Stimulated activated CD4-positive, alpha-beta T cell treated with anti-CD3 and anti-CD28 coated beads, Interleukin-15, amount 100 ng/mL, for 24 hours (primary cell): ENCODE results near the gene PLEKHJ1.

ENCODE experiments used
- DNase-seq: peaks from one replicate; pipeline ENCODE4 v3.0.0-alpha.2; 2020

PLEKHJ1 gene

DNA sequence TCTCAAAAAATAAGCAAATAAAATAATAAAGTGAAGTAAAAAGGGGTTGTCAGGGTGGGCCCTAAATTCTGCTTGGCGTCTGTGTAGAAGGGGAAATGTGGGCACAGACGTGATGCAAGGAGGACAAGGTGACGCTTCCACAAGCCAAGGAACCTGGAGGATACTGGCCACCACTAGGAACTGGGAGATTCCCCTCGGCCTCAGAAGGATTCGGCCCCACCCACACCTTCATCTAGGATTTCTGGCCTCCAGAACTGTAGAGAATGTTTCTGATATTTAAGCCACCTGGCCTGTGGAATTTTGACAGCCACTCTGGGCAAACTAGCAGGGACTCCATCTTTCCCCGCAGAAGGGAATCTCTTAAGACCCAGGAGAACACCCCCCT, 1.1 kb downstream of the PLEKHJ1 start:
- no peak for DNase-seq

DNA sequence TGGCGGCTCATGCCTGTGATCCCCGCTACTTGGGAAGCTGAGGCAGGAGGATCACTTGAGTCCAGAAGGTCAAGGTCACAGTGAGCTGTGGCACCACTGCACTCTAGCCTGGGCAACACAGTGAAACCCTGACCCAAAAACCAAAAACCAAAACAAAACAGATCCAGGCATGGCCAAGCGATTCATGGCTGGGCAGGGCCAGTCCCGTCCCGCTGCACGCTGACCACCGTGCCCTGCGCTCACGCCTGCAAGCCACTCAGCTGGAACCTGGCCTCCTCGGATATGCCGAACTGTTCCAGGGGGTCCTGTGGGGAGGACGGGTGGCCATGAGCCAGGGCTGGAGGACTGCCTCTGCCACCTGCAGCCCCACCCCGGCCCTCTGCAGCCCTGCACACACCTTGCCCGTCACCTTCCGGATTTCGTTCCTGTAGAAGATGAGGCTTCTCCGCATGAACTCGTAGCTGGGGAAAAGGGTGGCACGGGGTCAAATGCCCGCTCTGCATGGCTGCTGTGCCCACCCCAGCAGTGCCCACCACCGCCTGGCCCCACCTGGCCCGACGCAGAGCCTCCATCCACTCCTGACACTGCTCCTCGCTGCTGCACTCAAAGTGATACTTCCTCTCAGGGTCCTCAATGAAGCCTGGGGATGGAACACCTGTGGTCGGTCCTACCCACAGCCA, 2.4 kb downstream of the PLEKHJ1 start:
- DNase-seq = no peak

DNA sequence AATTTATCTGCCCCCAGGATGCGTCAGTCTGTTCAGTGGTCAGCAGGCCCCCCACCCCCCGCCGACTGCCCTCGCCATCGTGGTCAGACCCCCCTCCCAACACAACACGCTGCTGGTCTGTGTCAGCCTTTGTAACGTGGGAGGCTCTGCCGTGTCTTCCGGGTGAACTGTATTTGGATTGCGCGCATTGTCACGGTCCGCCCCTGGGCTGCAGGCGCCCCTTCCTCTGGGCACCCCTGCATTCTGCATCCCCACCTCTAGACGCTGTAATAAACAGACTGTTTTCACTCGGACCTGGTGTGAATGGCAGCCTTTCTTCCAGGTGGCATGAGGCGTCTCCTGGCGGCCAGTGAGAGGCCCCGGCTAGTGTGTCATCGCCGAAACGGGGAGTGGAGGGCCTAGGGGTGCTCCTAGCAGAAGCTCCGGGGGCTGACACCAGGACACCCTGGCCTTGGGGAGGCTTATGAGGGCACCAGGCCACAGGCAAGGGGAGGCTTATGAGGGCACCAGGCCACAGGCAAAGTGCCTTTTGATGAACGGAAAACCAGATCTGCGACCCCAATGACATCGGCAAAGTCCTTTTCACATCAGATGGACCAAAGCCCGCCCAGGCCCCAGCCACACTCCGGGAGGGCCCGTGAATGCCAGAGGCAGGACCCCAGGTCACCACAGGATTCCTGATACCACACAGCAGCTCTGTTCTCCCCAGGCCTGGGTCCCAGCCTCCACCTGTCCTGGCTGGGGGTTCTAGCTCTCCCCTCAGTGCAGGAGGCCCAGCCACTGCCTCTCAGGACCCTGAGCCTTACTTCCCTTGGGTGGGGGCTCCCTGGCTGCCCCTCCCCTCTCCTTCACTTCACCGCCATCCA, 3.6 kb downstream of the PLEKHJ1 start:
- DNase-seq = no peak

DNA sequence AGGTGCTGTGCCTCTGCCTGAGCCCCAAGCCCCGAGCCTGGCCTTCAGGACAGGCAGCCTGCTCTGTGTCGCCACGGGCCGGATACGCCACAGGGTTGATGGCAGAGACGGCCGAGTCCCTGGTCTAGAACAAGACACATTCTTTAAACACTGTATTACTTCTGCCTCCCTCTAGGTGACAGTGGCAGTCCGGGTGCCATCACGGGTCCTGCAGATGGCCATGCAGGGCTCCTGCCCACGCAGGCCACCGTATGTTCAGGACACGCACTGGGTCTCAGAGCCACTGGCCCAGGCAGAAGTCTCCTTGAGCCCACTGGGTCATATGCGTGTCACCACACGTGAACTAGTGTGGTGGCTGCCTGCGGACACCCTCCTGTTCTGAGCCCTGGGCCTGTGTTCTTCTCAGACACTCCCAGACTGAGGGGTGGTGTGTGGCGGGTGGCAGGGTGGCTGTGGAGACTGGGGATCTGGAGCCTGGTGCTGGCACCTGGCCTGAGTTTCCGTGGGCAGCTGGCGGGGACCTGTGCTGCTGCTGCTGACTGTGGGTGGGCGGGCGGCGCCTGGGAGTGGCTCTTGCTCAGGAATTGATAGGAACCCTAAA, 4.4 kb downstream of the PLEKHJ1 start:
- peak; percentile 32 for DNase-seq

DNA sequence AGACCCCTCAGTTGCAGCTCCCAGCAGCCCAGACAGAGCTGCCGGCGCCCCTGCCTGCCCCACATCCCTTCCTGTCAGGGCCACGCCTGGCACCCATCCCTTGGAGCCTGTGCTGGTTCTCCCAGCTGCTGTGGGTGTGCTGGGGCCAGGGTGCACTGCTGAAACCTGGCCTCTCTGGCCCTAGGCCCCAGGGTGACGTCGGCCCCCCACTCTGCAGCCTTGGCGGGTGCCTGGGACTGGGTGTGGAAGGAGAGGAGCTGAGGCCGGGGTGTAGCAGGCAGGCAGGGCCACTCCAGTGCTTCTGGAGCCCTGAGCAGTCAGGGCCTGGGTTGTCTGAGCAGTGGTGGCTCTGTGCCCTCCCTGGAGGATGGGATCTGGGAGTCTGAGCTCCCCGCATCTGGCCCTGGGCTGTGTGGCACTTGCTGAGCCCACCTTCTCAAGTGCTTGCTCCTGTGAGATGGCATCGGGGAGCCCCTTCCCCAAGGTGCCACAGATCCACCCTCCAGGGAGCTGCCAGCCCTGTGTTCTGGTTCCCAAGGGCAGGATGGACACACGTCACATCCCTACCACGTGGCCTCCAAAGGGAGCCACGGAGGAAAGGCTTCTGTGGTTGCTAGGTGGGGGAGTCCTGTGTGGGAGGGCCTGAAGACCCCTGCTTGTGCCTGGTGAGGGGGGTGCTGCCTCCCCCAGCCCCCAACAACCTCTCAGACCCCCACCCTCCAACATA, 5.2 kb downstream of the PLEKHJ1 start:
- no peak for DNase-seq

DNA sequence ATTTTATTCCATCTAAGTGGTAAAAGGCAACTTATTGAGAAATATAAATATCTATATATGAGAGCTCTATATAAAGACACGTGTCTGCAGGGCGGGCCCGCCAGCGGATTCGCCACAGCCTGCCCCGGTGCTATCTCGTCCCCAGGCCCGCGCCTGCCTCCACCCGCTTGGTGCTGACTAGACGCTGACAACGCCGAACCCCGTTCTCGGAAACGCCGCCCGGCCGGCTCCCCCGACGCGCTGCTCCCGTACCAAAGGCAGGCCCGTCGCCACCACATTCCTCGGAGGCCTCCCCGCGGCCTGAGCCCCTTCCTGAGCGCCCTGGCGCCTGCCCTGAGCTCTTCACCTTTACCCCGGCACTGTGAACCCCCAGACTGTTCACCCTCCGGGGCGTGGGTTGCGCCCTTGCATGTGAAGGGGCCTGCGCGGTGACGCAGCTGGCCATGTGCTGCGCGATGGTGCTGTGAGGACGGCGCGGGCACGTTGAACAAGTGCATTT, 6.0 kb downstream of the PLEKHJ1 start:
- no peak for DNase-seq

DNA sequence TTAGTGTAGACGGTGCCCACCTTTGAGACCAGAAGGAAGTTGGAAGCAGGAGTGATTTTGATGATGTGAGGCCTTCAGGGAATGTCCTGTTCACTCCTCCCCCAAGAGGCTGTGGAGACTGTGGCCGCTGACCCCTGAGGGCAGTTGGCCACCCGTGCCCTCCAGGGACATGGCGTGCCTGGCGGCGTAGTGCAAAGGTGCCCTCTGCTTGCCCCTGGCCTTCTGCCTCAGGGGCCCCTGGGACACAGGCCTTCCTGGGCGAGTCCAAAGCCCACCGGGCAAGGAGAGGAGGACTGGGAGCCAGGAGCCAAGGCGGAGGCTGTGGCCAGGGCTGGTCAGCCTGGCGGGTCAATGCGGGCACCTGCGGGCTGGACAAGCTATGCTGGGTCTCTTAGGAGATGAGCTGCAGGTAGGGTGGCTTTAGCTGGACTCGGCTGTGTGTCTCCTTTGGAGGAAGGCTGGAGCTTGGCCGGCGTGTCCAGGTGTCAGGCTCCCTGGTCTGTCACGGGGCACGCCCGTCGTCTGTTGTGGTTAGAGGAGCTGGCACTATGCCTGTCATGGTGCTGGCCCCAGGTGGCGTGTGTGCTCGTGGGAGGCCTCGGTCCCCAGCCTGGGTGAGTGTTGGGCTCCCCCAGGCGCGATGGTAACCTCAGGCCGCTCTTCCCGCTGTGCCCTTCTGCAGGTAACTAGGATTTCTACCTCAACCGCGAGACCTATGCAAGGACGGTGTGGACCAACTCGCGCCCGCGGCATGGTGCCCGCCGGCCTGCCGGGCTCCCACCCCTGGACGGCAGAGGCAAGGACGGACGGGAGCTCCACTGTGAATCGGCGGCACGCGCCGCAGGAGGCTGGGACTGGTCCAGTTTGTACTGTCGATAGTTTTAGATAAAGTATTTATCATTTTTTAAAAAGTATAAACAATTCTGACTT, 6.8 kb downstream of the PLEKHJ1 start:
- no peak for DNase-seq

DNA sequence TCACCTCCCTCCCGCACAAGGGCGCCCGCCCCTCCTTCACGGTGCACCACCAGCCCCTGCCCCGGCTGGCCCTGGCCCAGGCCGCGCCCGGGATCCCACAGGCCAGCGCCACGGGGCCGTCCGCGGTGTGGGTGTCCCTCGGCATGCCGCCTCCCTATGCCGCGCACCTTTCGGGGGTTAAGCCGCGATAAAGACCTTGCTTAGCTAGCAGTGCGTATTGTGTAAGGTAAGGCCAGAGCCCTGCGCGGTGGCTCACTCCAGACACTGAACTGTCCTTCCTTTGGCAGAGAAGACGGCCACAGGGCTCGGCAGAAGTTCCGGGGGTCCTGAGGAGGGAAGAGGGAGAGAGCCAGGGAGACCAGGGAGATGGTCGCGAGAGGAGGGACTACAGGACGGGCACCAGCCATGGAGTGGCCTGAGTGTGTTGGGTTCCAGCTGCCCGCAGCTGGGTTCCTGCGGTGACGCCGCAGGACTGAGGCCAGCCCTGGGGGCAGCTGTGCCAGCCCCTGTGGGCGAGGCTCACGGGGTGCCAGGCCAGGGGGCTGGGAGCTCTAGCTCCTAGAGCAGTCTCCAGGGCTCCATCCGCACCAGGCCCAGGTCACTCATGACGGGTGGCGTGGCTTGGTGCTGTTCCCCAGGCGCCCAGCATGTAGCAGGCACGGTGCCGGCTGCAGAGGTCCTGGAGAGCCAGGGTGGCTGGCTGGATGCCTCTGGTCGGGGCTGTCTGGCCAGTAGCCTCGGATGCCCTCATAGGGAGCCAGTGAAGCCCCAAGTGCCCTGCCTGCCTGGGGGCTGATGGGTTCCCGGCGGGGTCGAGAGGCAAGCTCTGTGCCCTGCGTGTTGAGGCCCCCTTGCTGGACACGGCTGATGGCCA, 7.7 kb downstream of the PLEKHJ1 start:
- DNase-seq = no peak

DNA sequence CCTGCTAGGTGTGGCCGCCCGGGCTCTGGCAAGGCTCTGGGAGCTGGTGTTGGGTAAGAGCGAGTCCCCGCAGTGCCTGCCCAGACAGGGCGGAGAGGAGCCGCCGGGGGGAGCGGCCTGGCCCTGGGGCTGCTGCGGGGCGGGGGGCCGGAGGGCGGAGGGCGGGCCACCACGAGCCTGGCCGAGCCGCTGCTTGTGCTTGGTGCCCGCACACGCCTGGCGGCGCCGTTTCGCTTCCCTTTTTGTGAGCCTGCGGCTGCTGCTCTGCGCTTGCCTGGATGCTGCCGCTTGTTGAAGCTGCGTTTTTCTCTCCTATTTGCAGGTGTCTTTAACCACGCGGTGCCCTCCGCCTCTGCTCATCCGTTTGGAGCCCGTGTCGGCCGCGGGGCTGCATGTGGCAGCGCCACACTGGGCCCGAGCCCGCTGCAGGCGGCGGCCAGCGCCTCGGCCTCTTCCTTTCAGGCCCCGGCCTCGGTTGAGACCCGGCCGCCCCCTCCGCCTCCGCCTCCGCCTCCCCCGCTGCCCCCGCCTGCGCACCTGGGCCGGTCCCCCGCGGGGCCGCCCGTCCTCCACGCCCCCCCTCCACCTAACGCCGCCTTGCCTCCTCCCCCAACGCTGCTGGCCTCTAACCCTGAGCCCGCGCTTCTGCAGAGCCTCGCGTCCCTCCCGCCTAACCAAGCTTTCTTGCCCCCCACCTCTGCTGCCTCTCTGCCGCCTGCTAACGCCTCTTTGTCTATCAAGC, 8.5 kb downstream of the PLEKHJ1 start:
- DNase-seq = no peak

DNA sequence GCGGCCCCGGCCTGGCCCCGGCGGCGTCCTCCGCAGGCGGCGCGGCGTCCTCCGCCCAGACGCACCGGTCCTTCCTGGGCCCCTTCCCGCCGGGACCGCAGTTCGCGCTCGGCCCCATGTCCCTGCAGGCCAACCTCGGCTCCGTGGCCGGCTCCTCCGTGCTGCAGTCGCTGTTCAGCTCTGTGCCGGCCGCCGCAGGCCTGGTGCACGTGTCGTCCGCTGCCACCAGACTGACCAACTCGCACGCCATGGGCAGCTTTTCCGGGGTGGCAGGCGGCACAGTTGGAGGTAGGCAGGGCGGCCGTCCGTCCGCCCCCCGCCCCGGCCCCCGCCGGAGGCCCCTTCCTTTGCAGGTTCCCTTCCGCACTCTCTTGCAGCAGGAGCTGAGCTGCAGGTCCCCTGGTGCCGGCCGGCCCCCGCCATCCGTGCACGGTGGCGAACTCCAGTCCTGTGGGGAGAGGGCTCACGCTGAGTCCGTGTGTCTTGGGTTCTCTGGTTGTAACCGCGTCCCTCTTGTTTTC, 9.2 kb downstream of the PLEKHJ1 start:
- DNase-seq = no peak

DNA sequence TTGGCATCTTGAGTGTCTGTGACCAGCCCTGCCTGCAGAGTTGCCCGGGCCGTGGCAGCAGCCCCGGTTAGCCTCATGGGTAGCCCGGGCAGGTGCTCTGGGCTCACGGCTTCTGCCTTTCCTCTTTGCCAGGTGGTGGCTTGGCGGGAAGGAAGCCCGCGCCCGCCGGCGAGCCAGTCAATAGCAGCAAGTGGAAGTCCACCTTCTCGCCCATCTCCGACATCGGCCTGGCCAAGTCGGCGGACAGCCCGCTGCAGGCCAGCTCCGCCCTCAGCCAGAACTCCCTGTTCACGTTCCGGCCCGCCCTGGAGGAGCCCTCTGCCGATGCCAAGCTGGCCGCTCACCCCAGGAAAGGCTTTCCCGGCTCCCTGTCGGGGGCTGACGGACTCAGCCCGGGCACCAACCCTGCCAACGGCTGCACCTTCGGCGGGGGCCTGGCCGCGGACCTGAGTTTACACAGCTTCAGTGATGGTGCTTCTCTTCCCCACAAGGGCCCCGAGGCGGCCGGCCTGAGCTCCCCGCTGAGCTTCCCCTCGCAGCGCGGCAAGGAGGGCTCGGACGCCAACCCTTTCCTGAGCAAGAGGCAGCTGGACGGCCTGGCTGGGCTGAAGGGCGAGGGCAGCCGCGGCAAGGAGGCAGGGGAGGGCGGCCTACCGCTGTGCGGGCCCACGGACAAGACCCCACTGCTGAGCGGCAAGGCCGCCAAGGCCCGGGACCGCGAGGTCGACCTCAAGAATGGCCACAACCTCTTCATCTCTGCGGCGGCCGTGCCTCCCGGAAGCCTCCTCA, 9.9 kb downstream of the PLEKHJ1 start:
- DNase-seq = no peak

DNA sequence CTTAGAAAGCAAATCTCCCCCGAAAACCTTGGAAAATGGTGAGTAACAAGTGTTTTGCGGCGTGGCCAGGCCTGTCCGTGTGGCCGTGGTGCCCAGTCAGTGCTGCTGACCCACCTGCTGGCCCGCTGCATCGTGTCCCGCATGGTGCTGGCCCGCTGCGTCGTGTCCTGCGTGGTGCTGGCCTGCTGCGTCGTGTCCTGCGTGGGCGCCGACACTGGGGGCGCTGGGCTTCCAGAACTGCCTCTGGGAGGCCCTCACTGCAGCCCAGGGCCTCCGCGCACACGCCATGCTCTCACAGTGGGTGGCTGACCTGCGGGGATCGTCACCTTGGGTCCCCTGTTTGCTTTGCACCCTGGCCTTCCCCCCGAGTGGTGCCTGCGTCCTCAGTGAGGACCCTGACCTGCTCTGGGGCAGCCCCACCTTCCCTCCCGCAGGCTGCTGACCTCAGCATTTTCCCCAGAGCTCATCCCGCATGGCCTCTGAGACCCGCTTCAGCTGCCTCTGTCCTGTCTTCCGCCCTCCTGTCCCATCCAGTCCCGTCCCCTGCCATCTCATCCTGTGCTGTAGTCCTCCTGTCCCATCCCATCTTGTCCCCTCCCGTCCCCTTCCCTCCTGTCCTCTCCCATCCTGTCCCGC, 10.6 kb downstream of the PLEKHJ1 start:
- no peak for DNase-seq

DNA sequence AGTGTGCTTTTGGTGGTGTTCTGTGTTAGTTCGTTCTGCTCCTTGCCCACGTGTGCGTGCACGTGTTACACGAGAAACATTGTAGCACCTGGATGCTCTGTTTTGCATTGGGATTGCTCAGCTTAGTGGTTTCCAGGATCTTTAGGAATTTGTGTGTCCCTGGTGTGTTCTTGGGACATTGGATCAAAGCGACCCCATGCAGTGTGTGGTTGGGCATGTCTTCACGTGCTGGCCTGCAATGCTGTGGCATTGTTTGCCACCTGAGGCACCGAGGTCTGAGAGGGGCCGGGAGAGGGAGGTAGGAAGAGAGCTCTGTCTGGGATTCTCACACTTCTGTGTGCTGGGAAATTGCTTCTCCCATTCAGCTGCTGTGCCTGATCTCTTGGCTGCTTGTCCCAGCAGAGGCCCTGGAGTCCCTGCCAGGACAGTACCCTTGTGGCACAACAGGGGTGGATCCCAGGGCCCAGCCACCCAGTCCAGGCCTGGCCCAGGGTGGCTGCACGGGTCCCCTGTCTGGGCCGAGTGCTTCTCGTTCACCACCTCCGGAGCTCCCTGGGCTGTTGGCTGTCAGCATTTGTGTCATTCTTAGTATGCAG, 11.3 kb downstream of the PLEKHJ1 start:
- DNase-seq = no peak

DNA sequence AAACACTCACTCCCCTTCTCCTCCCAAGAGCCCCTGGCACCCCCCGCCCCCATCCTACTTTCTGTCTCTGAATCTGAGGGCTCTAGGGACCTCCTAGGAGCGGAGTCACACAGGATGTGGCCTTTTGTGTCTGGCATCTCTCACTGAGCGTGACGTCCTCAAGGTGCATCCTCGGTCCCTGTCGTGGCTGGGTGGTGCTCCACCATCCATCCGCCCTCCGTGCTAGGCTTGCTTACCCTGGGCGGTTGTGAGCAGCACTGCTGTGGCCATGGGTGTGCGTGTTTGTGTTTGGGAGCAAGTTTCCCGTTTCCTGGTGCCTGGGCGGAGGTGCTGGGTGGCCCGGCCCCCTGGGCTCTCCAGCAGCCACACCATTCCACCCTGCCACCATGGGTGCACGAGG, 12.2 kb downstream of the PLEKHJ1 start:
- DNase-seq = no peak

DNA sequence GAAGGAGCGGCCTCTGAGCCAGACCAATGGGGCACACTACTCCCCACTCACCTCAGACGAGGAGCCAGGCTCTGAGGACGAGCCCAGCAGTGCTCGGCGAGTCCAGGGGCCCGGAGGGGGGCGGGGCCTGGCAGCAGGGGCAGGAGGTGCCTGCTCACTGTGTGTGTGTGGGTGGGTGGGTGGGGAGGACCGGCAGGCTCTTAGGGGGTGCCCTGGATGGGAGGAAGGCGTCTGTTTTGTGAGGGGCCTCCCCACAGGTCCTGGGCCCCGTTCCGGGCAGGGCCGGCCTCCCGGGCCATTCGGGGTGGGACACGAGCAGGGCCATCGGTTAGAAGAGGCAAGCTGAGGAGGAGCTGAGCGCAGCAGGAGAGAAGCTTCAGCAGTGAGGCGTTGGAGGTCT, 12.7 kb downstream of the PLEKHJ1 start:
- no peak for DNase-seq

DNA sequence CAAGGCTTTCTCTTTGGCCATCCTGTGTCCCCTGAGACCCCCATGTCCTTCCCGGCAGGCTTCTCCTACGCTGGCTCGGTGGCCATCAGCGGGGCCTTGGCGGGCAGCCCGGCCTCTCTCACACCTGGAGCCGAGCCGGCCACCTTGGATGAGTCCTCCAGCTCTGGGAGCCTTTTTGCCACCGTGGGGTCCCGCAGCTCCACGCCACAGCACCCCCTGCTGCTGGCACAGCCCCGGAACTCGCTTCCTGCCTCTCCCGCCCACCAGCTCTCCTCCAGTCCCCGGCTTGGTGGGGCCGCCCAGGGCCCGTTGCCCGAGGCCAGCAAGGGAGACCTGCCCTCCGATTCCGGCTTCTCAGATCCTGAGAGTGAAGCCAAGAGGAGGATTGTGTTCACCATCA, 14.2 kb downstream of the PLEKHJ1 start:
- DNase-seq = no peak

DNA sequence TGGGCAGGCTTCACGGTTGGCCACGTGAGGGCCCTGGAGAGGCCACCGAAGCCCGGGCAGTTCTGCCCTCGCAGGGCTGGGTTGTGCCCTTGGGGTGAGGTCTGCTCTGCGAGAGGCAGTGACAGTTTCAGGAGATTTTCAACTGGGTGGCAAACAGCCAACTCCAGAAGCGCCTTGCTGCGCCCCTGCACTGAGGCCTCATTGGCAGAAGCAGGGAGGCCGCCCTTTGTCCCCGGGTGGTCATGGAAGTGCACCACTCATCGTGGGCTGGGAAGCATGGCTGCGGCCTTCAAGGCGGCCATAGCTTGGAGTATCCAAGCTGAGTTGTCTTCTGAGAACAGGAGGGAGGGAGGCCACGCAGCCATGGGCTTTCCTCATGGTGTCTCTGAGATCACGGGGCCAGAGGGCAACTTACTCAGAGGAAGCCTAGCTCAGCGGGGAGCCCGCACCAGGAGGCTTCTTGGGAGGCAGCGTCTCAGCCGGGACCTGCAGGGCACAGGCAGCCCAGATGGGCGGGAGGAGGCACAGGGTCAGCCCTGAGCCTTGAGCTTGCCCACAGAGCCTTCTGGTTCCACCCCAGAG, 14.8 kb downstream of the PLEKHJ1 start:
- no peak for DNase-seq

DNA sequence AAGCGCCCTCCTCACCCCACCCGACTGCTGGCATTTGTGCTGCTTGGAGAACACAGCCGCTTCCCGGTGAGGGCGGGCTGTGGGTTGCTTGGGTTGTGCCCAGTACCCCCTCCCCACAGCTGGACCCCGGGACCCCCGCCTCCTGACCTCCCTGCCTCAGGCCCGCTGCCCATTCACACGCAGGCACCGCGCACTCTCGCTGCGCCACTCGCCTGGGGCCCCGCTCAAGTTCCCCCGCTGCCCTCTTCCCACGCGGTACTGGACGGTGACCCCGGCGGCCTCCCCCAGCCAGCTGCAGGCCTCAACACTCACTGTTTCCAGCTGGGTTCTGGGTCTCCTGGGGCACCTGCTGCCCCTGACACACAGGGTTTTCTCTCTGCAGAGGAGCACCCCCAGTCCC, 16.4 kb downstream of the PLEKHJ1 start:
- no peak for DNase-seq
